Naive B cell (primary cell): ENCODE data around the gene ZNF14. TPM values are rescaled to one million over a fixed set of nuclear protein-coding genes. Genes with fewer than 3 reads are reported as not detected.
"Not testable (repeated sequence)": the region's sequence is repeated elsewhere in the genome, so short reads cannot be mapped to it uniquely, and the experiment has no call there.

ENCODE experiments used
- ATAC-seq, 2 donors: fragments of 150-1000 bp; cut with Tn5 transposase; 2 replicates each; pipeline ENCODE4 v1.10.0; 2021; ENCODE audit warnings: low read depth in 2 of 2, mild to moderate bottlenecking in 2 of 2, moderate library complexity in 2 of 2
- DNase-seq: peaks from one replicate; pipeline ENCODE4 v3.0.0; 2022
- H3K27ac Mint-ChIP-seq, 6 donors: one replicate each; pipeline ENCODE4 v1.8.0; 2020 to 2022; ENCODE audit warnings: mild to moderate bottlenecking in 6 of 6, mixed read lengths in 6 of 6, moderate library complexity in 5 of 6, inconsistent platforms in 2 of 6
- H3K27me3 Mint-ChIP-seq, 3 donors: one replicate each; pipeline ENCODE4 v1.8.0; 2021 to 2022; ENCODE audit warnings: mixed read lengths in 3 of 3, mild to moderate bottlenecking in 1 of 3
- H3K36me3 Mint-ChIP-seq, 2 donors: one replicate each; pipeline ENCODE4 v1.8.0; 2020 to 2022; ENCODE audit warnings: mixed read lengths in 2 of 2, inconsistent platforms in 1 of 2, mild to moderate bottlenecking in 1 of 2
- H3K4me1 Mint-ChIP-seq, 3 donors: one replicate each; pipeline ENCODE4 v1.8.0; 2020 to 2022; ENCODE audit warnings: mixed read lengths in 3 of 3, inconsistent platforms in 1 of 3, mild to moderate bottlenecking in 1 of 3, moderate library complexity in 1 of 3
- H3K4me3 Mint-ChIP-seq, 8 donors: one replicate each; pipeline ENCODE4 v1.8.0; 2020 to 2022; ENCODE audit warnings: mild to moderate bottlenecking in 8 of 8, mixed read lengths in 8 of 8, moderate library complexity in 8 of 8, inconsistent platforms in 2 of 8
- H3K9me3 Mint-ChIP-seq, 7 donors: one replicate each; pipeline ENCODE4 v1.8.0; 2020 to 2022; ENCODE audit warnings: mixed read lengths in 7 of 7, mild to moderate bottlenecking in 5 of 7, inconsistent platforms in 2 of 7, moderate library complexity in 1 of 7
- polyA plus RNA-seq, 6 donors: library from polyadenylated mRNA; unstranded; fragments of 300-500 nt; fragmentation: Illumina TruSeq; gene quantifications; one replicate each; pipeline ENCODE4 v1.2.3, GENCODE V29; 2021; ENCODE audit warnings: low read depth in 6 of 6

The ZNF14 gene
- polyA plus RNA-seq, 6 donors from 2014 or later: 6.6 to 26.6 (median 10.7) TPM

GRCh38 chr19:19750842-19751790 lies 18.2 kb upstream of the ZNF14 start:
- ATAC-seq (no peak), DNase-seq (no peak)
- H3K27me3 Mint-ChIP-seq: no peaks in the 10 kb centered on the region
- no peak overlapping the region for H3K4me3 Mint-ChIP-seq
- peak overlapping the region in 1 of 6 donors; percentile 64 for H3K27ac Mint-ChIP-seq
- H3K4me1 Mint-ChIP-seq: no peaks in the 10 kb centered on the region
- H3K9me3 Mint-ChIP-seq: peaks cover 0 to 2% (median 0%) of the 10 kb centered on the region in 7 donors
- no peaks in the 10 kb centered on the region for H3K36me3 Mint-ChIP-seq

DNA sequence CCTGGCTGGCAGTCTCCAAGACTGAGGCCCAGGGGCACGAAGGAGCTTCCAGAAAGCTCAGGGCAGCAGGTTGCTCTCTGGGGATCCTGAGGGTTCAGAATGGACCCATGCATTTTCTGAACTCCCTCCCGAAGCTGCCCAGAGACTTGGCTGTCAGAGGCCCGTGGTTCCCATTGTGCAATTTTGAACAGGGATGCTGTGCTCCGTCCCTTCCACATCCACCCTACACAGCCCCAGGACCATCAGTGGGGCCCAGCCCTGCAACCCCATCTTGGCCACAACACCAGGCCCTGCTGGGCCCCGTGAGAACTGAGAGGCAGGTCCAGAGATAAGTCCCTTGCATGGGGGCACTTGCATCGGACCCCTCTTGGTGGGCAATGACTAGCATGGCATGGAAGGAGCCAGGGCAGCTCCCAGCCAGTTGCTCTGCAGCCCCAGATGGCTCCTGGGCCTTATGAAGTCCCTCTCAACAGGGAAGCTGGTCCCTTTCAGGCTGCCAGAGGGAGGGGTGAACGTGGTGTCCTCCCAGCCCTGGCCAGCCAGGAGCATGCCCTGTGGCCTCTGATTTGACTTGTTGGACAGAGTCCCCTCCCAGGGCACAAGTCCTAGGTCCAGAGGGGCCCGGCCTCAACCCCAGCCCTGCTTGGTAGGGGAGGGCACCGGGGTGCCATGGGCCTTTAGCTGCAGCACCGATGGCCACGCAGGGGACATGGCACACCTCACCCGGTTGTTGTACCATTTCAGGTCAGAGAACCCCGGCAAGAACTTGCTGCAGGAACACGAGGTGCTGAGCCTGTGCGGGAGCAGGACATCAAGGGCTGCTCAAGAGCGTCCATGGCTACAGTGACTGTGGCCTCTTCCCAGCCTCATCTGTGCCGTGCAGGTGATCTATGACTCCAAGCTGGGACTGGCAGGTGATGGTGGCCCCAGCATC lies 17.3 kb upstream of the ZNF14 start:
- DNase-seq (no peak), ATAC-seq (no peak)
- H3K4me3 Mint-ChIP-seq: no peak overlapping the region
- H3K36me3 Mint-ChIP-seq: no peaks in the 10 kb centered on the region
- H3K27me3 Mint-ChIP-seq: no peaks in the 10 kb centered on the region
- H3K9me3 Mint-ChIP-seq: peaks cover 0 to 2% (median 0%) of the 10 kb centered on the region in 7 donors
- H3K27ac Mint-ChIP-seq: peak overlapping the region in 1 of 6 donors; percentile 56
- H3K4me1 Mint-ChIP-seq: no peaks in the 10 kb centered on the region

DNA sequence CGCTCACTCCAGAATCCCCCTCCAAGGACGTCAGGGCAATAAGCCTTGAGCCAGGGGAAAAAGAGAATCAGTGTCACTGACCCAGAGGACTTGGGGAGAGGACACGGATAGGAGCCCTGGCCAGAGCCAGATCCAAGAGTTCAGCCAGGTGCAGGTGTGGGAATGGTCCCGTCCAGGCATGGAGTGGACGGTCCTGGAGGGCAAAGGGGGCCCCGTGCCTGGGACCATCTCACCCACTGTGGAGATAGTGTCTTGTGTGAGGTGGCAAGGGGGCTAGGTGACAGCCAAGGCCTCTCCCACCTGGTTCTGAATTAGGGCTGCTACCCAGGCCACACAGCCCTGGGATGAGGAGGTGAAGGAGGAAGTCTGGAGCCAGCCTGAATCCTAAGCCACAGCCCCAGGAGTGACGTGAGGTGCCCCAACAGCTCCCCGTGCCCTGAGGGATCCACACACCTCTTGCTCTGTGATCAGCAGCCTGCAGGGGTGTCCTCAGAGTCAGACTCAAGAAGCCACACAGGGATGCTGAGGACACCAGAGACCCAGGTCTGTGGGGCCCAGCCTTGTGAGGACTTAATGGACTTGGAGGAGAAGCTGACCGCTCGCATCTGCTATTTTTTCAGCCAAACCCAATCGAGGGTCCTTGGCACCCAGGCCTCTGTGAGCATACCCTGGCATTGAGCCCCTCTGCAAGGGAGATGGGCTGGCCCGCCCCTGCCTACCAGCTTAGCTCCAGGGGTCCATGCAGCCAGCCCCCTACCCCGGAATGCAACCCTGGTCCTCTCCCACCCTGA lies 16.4 kb upstream of the ZNF14 start:
- H3K36me3 Mint-ChIP-seq: no peaks in the 10 kb centered on the region
- no peak overlapping the region for H3K4me3 Mint-ChIP-seq
- H3K27ac Mint-ChIP-seq: no peak overlapping the region
- no peak for DNase-seq
- no peak for ATAC-seq
- H3K4me1 Mint-ChIP-seq: peaks cover 0 to 1% (median 0%) of the 10 kb centered on the region in 3 donors
- peaks cover 0 to 2% (median 0%) of the 10 kb centered on the region in 7 donors for H3K9me3 Mint-ChIP-seq
- no peaks in the 10 kb centered on the region for H3K27me3 Mint-ChIP-seq

DNA sequence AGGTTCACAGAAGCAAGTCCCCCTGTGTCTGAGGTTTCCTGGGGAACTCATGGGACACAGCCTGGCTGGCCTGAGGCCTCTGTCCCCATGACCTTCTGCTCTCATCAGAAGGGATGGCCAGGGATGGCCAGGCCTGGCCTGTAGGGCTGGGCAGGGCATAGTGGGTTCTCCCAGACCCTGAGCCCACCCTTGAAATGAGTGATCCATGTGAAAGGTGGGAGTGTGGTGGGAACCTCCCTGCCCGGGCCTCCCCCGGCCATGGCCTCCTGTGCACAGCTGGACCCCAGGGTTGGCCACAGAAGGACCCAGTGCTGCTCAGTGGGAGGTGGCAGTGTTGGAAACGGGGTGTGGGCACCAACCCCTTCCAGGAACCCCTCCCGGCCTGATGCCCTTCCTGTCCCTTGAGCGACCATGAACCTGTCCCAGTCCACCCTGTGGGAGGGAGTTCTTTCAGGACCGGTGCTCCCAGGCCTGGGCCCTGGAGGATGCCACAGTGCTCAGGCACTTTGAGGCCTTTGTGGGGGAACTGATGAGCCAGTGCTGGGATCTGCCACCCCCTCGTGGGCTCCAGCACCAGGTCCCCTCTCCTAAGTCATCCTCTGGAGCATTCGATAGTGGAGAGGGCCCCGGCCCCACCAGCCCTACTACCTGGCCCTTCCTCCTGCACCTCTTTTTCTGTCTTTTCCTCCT lies 15.5 kb upstream of the ZNF14 start:
- peak overlapping the region in 1 of 6 donors; percentile 88 for H3K27ac Mint-ChIP-seq
- no peak for ATAC-seq

GRCh38 chr19:19747357-19748220 lies 14.7 kb upstream of the ZNF14 start:
- Mint-ChIP-seq H3K4me1 (peaks cover 0 to 1% (median 0%) of the 10 kb centered on the region in 3 donors), H3K27me3 (no peaks in the 10 kb centered on the region), H3K36me3 (no peaks in the 10 kb centered on the region), H3K9me3 (peaks cover 0 to 2% (median 0%) of the 10 kb centered on the region in 7 donors), H3K4me3 (no peak overlapping the region), H3K27ac (peak overlapping the region in 1 of 6 donors; percentile 84)
- ATAC-seq (no peak), DNase-seq (no peak)

More for the DNA sequence above, 15.5 kb upstream of the ZNF14 start:
- Mint-ChIP-seq H3K4me1 (peaks cover 0 to 1% (median 0%) of the 10 kb centered on the region in 3 donors), H3K36me3 (no peaks in the 10 kb centered on the region), H3K9me3 (peaks cover 0 to 2% (median 0%) of the 10 kb centered on the region in 7 donors), H3K27me3 (no peaks in the 10 kb centered on the region), H3K4me3 (no peak overlapping the region)
- no peak for DNase-seq

- H3K4me1 Mint-ChIP-seq: peaks cover 0 to 1% (median 0%) of the 10 kb centered on the region in 3 donors
- no peak for DNase-seq
- no peaks in the 10 kb centered on the region for H3K27me3 Mint-ChIP-seq
- peaks cover 0 to 3% (median 0%) of the 10 kb centered on the region in 7 donors for H3K9me3 Mint-ChIP-seq
- H3K27ac Mint-ChIP-seq: peak overlapping the region in 2 of 6 donors; percentile 16 to 84
- H3K4me3 Mint-ChIP-seq: no peak overlapping the region
- H3K36me3 Mint-ChIP-seq: no peaks in the 10 kb centered on the region
- ATAC-seq: no peak
Measured at GRCh38 chr19:19746286-19747213, 13.6 kb upstream of the ZNF14 start.

DNA sequence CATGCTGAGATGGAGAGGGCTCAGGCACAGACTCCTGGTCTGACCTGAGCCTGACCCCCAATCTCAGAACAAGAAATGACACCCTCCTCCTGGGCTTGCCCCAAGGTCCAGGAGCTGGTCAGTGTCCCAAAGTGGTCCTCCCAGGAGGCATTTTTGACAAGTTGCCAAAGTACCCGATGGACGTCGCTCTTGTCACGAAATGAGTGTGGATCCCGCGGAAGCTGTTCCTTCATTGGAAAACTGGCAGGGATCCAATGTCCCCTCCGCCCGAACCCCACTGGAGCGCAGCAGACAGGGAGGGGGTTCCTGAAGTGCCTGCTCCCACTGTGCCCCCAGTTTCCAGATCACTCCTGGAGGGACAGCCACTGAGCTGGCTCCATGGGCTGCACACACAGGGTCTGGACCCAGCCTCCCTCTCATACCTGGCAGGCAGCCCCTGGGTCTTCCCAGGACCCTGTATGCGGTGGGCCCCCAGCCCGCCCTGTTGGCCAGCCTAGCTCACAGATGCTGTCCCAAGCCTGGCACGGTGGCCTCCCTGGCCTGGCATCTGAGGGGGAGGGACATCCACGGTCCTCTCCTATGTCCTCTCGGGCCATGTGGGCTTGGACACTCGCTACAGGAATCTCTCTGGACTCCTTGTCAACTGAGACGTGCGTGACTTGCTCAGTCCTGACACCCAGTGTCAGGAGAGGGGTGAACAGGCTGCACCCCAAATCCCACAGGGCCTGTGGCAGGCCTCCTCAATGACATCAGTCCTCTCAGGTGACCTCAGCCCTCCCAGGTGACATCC lies 12.8 kb upstream of the ZNF14 start:
- ATAC-seq (peak; percentile 61 to 71), DNase-seq (no peak)
- H3K27ac Mint-ChIP-seq: no peak overlapping the region
- H3K9me3 Mint-ChIP-seq: peaks cover 0 to 3% (median 0%) of the 10 kb centered on the region in 7 donors
- no peak overlapping the region for H3K4me3 Mint-ChIP-seq
- H3K36me3 Mint-ChIP-seq: no peaks in the 10 kb centered on the region
- no peaks in the 10 kb centered on the region for H3K27me3 Mint-ChIP-seq
- H3K4me1 Mint-ChIP-seq: peaks cover 0 to 1% (median 0%) of the 10 kb centered on the region in 3 donors

DNA sequence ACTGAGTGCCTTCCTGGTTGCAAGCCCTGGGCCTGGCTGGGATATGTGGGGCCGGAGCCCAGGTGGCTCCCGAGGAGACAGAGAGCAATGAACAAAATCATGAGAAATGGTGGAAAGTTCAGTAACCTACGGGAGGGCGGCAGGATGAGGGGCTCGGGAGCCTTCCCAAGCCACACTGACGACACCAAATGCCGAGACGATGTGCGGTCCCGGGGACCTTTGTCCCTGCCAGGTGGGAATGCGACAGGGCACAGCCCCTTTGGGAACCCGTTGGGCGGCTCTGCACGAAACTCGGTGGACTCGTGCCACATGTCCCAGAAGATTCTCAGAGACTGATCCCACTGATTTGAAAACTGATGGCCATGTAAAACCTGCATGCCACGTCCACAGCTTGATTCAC lies 11.7 kb upstream of the ZNF14 start:
- DNase-seq (no peak), ATAC-seq (no peak)
- no peak overlapping the region for H3K4me3 Mint-ChIP-seq
- no peaks in the 10 kb centered on the region for H3K27me3 Mint-ChIP-seq
- peaks cover 0 to 3% (median 0%) of the 10 kb centered on the region in 7 donors for H3K9me3 Mint-ChIP-seq
- no peaks in the 10 kb centered on the region for H3K36me3 Mint-ChIP-seq
- H3K27ac Mint-ChIP-seq: peak overlapping the region in 2 of 6 donors; percentile 16 to 42
- H3K4me1 Mint-ChIP-seq: peaks cover 0 to 1% (median 0%) of the 10 kb centered on the region in 3 donors

- H3K4me3 Mint-ChIP-seq, DNase-seq, ATAC-seq, H3K9me3 Mint-ChIP-seq, H3K4me1 Mint-ChIP-seq, H3K36me3 Mint-ChIP-seq, H3K27me3 Mint-ChIP-seq, H3K27ac Mint-ChIP-seq: not testable (repeated sequence)
Measured at GRCh38 chr19:19743921-19744320, 11.0 kb upstream of the ZNF14 start.

DNA sequence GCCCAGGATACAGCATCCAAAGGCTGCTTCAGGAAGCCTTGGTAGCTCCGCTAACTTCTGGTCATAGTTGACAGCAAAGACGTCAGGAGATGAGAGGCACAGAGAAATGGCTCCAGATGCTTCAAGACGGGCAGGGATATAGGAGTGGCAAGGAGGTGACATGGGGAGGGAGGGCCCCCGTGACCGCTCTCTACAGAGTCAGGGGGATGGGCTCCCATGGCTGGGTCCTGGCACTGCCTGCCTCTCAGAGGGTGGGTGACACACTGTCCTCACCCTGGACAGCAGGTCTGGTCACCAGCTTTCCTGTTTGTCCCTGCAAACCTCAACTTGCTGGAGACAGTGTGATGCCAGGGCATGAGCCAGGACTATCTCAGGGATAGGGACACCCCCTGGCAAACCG lies 10.3 kb upstream of the ZNF14 start:
- DNase-seq: no peak
- H3K4me1 Mint-ChIP-seq: peaks cover 0 to 1% (median 0%) of the 10 kb centered on the region in 3 donors
- ATAC-seq: no peak
- H3K4me3 Mint-ChIP-seq: no peak overlapping the region
- no peak overlapping the region for H3K27ac Mint-ChIP-seq
- peaks cover 0 to 3% (median 0%) of the 10 kb centered on the region in 7 donors for H3K9me3 Mint-ChIP-seq
- H3K36me3 Mint-ChIP-seq: no peaks in the 10 kb centered on the region
- H3K27me3 Mint-ChIP-seq: no peaks in the 10 kb centered on the region
